Retinal pigment epithelial cell (primary cell): ENCODE results near the gene PCP4.

Source experiments
- DNase-seq: peaks from one replicate; pipeline ENCODE4 v3.0.0-alpha.2; 2010; ENCODE audit warnings: low read depth
- H3K4me3 ChIP-seq: 2 replicates; pipeline ENCODE4 v1.5.1; 2011; ENCODE audit warnings: mild to moderate bottlenecking, low read length, control low read depth, moderate library complexity
- CTCF ChIP-seq: conservative IDR thresholded peaks from 2 replicates; pipeline ENCODE4 v1.5.1; 2011; ENCODE audit warnings: low read depth, low read length, control low read depth, inconsistent platforms

The PCP4 gene

GRCh38 chr21:39904457-39904856 lies 37.2 kb downstream of the PCP4 start:
- no peak for TF ChIP-seq CTCF
- no peak overlapping the region for H3K4me3 ChIP-seq
- no peak for DNase-seq

- TF ChIP-seq CTCF, result peak; percentile 16
- no peak overlapping the region for H3K4me3 ChIP-seq
These were observed 41.2 kb downstream of the PCP4 start for GRCh38 chr21:39908265-39908923.

GRCh38 chr21:39911286-39912199 lies 44.3 kb downstream of the PCP4 start:
- no peak overlapping the region for H3K4me3 ChIP-seq
- peak; percentile 61 for TF ChIP-seq CTCF
- DNase-seq, result no peak

More at GRCh38 chr21:39908265-39908923, 41.2 kb downstream of the PCP4 start:
- DNase-seq, result no peak

- no peak for TF ChIP-seq CTCF
- DNase-seq, result no peak
- H3K4me3 ChIP-seq, result no peak overlapping the region
These were observed 46.6 kb downstream of the PCP4 start for GRCh38 chr21:39913706-39914305.

GRCh38 chr21:39915881-39916280 lies 48.6 kb downstream of the PCP4 start:
- peak; percentile 34 for DNase-seq
- no peak for TF ChIP-seq CTCF
- no peak overlapping the region for H3K4me3 ChIP-seq

- DNase-seq, result no peak
- TF ChIP-seq CTCF, result no peak
- H3K4me3 ChIP-seq, result no peak overlapping the region
These were observed 51.3 kb downstream of the PCP4 start for GRCh38 chr21:39918558-39918957.
